Right renal pelvis (tissue), 4 donors: Measurements from ENCODE around the gene IDS. TPM values are rescaled to one million over a fixed set of nuclear protein-coding genes. Genes with fewer than 3 reads are reported as not detected.
"Not testable (repeated sequence)": the region's sequence is repeated elsewhere in the genome, so short reads cannot be mapped to it uniquely, and the experiment has no call there.

Experiments
- DNase-seq, 4 donors: peaks; one replicate each; pipeline ENCODE4 v3.0.0-alpha.2; 2013; ENCODE audit warnings: low read depth in 4 of 4, low spot score in 3 of 4, missing footprints in 1 of 4
- polyA plus RNA-seq, 4 donors: library from polyadenylated mRNA; unstranded; fragments of 120-200 nt; gene quantifications; one replicate each; pipeline ENCODE4 v1.2.1, GENCODE V29; 2013; ENCODE audit not compliant: insufficient read length in 4 of 4

Gene IDS
- polyA plus RNA-seq, 4 donors, result 32.2 to 36.8 (median 35.3) TPM

GRCh38 chrX:149531599-149531998, 26.5 kb upstream of the IDS start:
- no peak for DNase-seq

DNA sequence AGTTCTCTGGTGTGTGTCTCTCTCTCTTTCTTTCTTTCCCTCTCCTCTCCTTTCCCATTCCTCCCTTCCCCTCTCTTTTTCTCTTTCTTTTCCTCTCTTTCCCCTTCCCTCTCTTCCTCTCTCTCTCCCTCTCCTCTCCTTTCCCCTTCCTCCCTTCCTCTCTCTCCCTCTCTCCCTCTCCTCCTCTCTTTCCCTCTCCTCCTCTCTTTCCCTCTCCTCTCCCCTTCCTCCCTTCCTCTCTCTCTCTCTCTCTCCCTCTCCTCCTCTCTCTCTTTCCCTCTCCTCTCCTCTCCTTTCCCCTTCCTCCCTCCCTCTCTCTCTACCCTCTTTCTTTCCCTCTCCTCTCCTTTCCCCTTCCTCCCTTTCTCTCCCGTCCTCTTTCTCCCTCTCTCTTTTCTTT, 23.3 kb upstream of the IDS start:
- DNase-seq, result no peak

DNA sequence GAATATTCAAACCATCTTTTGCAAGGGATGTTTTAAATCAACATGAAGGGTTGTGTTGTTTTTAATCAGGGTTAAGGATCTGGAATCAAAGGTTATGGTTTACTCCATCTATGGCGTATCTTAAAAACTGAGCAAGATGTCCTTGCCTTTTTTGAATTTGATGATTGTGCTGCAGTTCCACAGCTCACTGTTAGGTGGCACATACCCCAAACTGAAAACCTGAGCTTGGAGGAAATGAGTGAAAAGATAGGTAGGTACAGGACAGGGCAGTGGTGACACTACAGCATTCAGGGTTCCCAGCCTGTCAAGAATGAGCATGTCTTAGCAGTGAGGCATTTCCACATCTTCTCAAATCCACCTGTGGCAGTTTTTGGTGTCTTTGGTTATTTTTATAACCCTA, 22.6 kb upstream of the IDS start:
- no peak for DNase-seq

GRCh38 chrX:149526318-149527033, 21.4 kb upstream of the IDS start:
- DNase-seq, result not testable (repeated sequence)

DNA sequence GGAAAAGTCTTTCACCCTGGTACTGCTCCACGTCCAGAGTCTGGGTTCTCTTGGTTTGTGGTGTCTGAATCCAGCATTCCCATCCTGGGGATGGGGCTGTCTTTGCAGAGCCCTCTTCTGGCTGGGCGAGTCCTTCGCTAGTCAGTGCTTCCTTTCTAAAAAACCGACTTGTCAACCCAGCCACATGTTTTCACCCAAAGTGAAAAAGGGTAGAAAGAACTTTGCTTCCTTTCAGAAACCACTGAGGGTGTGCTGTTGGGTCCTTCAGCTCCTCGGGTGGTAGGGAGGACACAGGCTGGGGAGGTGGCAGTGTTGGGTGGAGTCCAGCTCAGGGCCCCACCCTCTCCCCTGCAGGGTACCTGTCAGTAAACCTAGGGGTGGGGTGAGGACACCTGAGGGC, 20.8 kb upstream of the IDS start:
- not testable (repeated sequence) for DNase-seq

DNA sequence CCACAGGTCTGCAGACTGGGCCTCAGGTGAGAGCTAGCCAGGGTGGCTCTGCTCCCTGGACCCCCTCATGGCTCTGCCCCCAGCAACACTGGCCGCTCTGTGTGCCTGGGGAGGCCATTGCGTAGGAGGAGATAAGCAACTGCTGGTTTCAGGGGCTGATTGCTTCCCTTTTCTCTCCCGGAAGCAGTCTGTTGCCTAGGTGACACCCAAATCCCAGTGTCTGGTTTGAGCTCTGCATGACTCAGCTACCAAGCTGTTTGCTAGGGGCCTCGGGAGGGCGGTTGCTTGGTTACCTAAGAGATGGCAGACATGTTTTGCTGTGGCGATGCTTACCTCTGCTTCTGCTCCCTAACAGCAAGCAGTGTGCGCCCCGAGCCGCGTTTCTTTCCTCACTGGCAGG, 20.3 kb upstream of the IDS start:
- not testable (repeated sequence) for DNase-seq

GRCh38 chrX:149522916-149523315, 17.8 kb upstream of the IDS start:
- no peak for DNase-seq

DNA sequence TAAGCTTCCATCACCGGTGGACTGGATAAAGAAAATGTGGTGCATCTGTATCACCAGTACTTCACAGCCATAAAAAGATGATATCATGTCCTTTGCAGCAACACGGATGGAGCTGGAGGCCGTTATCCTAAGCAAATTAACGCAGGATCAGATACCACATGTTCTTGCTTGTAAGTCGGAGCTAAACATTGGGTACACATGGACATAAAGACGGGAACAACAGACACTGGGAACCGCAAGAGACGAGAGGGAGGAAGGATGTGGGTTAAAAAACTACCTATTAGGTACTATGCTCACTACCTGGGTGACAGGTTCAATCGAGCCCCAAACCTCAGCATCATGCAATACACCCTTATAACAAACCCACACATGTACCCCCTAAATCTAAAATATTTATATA, 16.3 kb upstream of the IDS start:
- DNase-seq, result no peak

GRCh38 chrX:149520636-149521277, 15.7 kb upstream of the IDS start:
- DNase-seq, result not testable (repeated sequence)

GRCh38 chrX:149518236-149518635, 13.1 kb upstream of the IDS start:
- DNase-seq, result no peak

- DNase-seq, result no peak
Measured at GRCh38 chrX:149517308-149517707, 12.2 kb upstream of the IDS start.

DNA sequence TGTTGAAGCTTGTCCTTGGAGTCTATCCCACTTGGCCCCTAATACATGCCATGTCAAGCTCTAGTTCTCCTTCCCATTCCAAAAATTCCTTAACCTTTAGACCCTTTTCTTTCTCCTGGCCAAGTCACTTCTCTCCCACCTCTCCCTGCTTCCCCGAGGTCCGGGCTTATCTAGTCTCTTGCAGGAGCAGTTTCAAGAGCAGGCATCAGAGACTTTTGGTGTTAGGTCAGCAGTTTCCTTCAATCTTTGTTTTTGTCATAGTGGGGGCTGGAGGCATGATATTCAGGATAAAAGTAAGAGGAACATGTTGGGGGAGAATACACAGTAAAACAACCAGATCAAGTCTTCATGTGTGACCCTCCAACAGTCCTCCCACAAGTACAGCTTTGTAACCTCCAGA, 11.5 kb upstream of the IDS start:
- DNase-seq, result no peak

GRCh38 chrX:149515954-149516602, 11.0 kb upstream of the IDS start:
- DNase-seq, result no peak

- no peak for DNase-seq
Measured at GRCh38 chrX:149513825-149514428, 8.8 kb upstream of the IDS start.

DNA sequence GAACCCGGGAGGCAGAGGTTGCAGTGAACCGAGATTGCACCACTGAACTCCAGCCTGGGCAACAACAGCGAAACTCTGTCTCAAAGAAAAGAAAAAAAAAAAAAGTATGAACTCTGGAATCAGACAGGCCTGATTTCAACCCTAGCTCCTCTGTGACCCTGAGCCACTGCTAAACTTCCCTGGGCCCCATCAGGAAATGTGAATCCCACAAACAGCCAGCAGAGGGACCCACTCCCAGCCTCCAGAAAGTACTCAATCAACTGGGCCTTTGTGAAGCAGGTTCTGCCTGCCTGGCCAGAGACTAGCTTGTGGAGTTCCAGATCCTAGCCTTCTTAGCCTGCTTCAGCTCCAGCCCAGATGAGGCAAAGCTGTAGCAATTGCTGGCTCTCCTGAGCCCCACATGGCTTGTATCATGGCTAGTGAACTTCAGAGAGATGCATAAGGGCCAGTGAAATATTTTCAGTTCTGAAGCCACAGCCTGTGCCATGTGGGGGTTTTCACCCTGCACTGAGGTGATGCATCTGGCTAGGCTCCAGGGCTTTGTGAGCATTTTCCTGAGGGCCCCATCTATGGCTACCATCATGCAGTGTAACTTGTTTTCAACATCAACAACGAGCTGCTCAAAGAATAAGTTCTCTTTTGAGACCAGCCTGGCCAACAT, 7.2 kb upstream of the IDS start:
- DNase-seq, result no peak

DNA sequence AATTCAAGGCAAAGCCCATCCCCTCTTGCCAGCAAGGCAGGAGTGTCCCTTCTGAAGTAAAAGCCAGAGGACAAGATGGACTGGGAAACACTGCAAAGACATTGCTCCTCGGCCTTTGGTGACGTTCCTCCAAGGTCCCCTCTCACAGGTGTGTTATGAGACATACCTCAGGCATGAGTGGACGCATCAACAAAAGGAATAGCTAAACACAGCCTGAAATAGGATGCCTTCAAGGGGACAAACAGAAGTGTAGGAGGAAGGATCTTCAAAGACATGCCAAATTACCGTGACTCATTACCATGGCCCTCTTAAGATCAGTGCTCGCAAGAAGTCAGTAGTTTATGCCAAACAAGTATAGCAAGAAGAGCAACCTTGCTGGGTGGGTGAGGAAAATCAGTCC, 6.0 kb upstream of the IDS start:
- DNase-seq, result no peak

- no peak for DNase-seq
Measured at GRCh38 chrX:149510386-149510785, 5.3 kb upstream of the IDS start.

GRCh38 chrX:149508467-149508866, 3.4 kb upstream of the IDS start:
- no peak for DNase-seq

- DNase-seq, result no peak
Measured at GRCh38 chrX:149506349-149506748, 1.2 kb upstream of the IDS start.

DNA sequence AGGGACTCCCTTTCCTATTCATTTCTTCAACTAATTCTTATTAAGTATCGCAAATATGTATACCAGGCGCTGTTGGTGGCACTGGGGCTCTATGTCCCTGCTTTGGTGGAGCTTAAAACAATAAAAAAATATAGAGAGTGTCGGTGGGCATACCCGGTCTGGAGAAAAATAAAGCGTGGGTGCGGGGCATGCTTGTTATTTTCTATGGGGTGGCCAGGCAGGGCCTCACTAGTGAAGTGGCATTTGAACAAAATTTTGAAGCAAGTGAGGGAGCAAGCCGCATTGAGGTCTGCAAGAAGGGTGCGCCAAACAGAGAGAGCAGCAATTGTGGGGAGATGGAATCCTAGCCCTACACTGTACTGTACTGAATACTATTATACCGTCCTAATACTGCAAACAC, 565 bp upstream of the IDS start:
- DNase-seq, result no peak
